CD4-positive, alpha-beta T cell treated with Interleukin-4 for 1 hour (primary cell): Measurements from ENCODE around the gene C1orf105.
"Not testable (repeated sequence)": the region's sequence is repeated elsewhere in the genome, so short reads cannot be mapped to it uniquely, and the experiment has no call there.

Experiments
- DNase-seq, 2 donors: peaks; one replicate each; pipeline ENCODE4 v3.0.0-alpha.2; 2020 to 2022

C1orf105 gene

DNA sequence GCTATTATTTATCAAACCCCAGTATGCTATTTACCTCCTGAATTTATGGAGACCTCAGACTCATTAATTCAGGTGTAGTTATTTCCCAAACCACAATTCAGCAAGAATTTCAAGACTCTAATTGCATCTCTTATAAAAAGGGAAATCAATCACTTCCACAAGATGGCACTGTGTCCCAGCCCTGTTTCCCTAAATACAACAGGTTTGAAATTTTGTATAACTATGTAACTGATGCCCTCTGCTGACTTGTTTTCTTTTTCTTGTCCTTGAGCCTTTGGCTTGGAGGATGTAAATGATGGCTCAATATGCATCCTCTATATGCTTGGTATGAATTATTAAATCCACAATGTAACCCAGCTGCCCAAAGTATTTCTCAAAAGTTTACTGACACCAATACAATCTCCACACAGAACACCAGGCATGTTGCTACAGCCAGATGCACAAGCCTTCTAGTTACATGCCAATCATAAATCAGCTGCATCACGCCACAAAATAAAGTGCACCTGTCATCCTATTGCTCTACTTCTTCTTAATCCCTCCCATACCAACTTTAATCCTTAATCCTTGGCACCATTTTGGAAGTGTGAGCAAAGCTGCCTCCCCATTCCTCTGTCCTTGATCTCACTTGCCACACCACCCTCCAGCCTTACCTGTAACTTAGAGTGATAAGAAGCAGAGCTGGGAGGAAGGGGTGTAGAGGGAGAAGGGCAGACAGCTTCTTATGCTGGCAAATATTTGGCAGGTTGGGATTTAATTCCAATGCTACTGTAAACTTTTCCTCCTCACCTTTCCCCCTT, 9.0 kb downstream of the C1orf105 start:
- peak; percentile 53 to 72 for DNase-seq

GRCh38 chr1:172430128-172430454, 9.6 kb downstream of the C1orf105 start:
- DNase-seq: no peak

GRCh38 chr1:172431204-172431603, 10.7 kb downstream of the C1orf105 start:
- DNase-seq: no peak

DNA sequence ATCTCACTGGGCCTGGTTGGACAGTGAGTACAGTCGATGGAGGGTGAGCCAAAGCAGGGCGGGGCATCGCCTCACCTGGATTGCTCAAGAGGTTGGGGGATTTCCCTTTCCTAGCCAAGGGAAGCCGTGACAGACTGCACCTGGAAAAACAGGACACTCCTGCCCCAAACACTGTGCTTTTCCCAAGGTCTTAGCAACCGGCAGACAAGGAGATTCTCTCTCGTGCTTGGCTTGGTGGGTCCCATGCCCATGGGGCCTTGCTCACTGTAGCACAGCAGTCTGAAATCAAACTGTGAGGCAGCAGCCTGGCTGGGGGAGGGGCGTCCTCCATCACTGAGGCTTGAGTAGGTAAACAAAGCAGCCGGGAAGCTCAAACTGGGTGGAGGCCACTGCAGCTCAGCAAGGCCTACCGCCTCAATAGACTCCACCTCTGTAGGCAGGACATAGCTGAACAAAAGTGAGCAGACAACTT, 11.3 kb downstream of the C1orf105 start:
- DNase-seq: peak in 1 of 2 donors; percentile 22

- DNase-seq: not testable (repeated sequence)
Measured at GRCh38 chr1:172437183-172437582, 16.7 kb downstream of the C1orf105 start.

DNA sequence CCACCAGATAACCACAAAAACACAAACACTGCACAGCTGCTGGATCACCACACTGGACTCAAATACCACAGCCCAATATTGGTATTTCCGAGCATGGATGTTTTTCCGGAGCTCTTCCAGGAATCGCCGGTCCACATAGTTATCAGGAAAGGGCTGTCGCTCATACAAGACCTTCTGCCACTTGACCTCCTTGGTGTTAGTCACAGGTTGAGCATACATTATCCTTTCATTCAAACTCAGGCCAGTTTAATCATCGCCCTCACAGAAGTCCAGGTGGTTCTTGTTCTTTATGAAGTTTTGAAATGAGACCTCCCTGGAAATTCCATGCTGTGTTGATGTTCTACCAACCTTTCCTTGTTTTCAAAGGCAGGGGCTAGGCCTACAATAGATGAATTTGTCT, 21.9 kb downstream of the C1orf105 start:
- DNase-seq: no peak

GRCh38 chr1:172442843-172443565, 22.5 kb downstream of the C1orf105 start:
- DNase-seq: no peak

DNA sequence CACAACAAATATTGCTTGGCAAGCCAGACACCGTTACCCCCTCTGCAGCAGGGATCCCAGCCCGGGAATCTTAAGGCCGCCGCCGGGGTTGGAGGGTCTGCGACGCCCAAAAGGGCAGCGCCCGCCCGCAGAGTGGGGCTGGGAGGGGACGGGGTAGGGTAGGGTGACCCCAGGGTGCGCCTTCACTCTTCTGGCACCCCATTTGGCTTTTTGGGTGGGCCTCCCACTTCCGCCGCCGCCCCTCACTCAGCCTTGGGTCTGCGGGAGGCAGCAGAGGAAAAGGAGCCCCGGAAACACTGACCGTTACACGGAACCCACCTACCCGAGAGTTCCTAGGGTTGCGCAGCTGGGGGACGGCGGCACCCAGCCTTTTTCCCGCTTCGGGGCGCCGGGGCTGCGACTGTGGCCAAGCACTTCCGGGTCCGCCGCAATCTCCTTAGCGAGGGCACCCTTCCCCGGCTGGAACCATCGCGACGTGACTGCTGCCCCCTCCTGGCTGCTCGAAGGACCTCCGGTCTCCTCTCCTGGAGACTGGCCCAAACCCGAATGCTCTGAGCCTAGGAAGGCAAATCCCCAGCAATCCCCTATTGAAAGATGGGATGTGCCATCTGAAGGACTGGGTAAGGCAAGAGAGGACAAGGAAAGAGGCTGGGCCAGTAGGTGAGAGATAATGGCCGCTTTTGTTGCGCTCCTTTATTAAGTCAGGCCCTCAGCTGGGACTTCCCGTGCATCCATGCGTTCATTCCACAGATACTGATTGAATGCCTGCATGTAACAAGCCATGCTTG, 23.4 kb downstream of the C1orf105 start, which contains the start of gene PIGC:
Gene PIGC, minus strand, starts transcription at position 404 of the 788 bp plus-strand sequence. CDS start 1,447 bp downstream, outside the sequence.
- peak; percentile 90 to 91 for DNase-seq

DNA sequence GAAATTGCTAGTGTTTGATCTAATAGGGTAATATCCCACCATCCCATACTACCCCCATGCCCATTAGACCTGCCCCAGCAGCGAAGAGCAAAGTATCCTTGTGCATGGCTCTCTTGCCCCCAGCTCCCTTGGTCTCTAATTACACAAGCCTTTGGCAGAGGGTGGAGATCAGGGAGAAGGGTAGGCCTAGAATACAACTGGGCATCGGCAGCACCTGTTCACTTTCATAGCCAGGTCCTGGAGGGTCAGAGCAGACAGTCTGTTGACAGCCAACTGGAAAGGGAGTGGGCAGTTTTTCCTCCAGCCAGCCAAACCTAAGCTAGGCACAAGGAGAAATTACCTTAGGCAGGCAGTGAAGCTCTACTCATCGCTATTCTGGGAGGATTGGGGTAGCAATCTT, 26.1 kb downstream of the C1orf105 start:
- no peak for DNase-seq

GRCh38 chr1:172447641-172448040, 27.2 kb downstream of the C1orf105 start:
- DNase-seq: no peak

GRCh38 chr1:172448995-172449584, 28.6 kb downstream of the C1orf105 start:
- no peak for DNase-seq

- peak; percentile 44 to 56 for DNase-seq
Measured at GRCh38 chr1:172449585-172450523, 29.4 kb downstream of the C1orf105 start.

- no peak for DNase-seq
Measured at GRCh38 chr1:172450524-172450885, 30.0 kb downstream of the C1orf105 start.

- peak in 1 of 2 donors; percentile 10 for DNase-seq
Measured at GRCh38 chr1:172451002-172451443, 30.5 kb downstream of the C1orf105 start.

- DNase-seq: no peak
Measured at GRCh38 chr1:172452536-172453152, 32.2 kb downstream of the C1orf105 start.

- DNase-seq: no peak
Measured at GRCh38 chr1:172453153-172453545, 32.7 kb downstream of the C1orf105 start.

DNA sequence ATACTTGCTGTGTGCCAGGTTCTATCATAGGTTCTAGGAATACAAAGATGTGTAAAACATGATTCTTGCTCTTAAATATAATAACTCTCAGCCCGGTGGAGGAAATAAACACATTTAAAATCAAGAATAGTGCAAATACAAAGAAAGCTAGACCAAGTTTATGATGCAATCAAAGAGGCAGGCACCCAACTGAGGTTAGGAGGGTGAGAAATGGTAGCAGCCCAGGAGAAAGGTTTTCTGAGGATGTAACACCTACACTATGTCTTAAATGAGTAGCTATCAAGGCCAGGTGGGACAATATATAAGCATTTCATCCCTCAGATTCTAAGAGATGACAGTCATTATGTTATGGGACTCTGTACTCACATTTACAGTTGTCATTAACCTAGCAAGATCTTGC, 33.1 kb downstream of the C1orf105 start:
- no peak for DNase-seq

- no peak for DNase-seq
Measured at GRCh38 chr1:172455451-172455850, 35.0 kb downstream of the C1orf105 start.

DNA sequence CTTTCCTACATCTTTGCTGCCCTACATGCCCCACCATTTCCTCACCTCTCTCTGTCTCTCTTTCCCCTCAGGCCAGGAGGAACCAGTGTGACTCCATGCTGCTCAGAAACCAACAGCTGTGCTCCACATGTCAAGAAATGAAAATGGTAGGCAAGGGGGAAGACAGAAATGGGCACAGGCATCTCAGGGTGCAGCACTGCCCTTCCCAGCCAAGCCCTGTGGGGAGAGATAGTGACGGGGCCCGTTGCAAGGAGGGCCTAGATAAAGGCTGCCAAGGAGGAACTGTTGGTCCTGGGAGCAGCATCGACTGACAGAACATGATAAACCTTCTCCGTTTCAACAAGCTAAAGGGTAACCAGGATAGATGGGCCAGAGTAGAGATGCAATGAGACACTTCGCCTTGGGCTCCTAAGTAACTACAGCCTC, 35.9 kb downstream of the C1orf105 start:
- no peak for DNase-seq

DNA sequence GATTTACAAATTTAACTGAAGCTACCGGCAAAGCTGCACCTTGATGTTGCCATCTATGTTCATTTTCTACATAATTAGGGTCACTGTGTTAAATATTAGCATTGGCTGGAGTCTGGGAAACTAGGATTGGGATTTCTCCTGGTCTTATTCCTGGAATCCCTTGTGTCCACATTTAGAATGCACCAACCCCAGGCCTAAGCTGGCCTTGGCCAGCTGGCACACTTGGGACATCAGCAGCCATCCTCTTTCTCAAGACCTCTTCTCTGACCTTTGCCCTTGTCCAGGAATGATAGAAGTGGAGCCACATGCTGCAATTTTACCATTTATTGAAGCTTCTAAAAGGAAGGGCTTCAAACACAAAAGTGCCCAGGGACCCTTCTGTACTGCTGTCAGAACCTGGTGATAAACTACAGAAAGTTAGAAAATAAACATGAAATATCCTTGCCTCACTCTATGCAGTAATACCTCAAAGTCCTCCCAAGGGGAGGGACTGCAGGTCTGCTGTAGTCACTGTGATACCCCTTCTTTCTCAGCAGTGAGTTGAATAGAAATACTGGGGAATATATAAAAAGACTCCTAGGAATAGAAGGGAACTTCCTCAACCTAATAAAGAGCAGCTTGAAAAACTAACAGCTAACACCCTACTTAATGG, 37.1 kb downstream of the C1orf105 start:
- no peak for DNase-seq

DNA sequence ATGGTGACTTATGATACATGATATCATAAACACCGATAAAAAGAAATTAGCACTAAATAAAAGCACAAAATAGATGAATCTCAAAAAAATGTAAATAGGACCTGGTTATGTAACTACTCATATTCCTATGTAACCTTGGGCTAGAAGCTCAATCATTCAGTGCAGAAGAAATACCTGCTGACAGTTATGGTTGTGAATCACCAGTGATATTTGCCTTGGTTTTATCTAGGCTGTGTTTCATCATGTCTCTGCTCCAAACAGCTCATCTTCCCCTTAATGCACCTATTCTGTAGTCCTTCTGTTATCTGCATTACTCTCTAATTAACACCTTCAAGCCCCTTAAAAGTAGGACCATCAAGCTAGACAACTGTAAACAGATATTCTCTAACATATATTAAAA, 39.7 kb downstream of the C1orf105 start:
- no peak for DNase-seq
